Epithelial cell of alveolus of lung (primary cell): ENCODE data around the gene KIAA0513. TPM values are rescaled to one million over a fixed set of nuclear protein-coding genes. Genes with fewer than 3 reads are reported as not detected.

Experiments used
- total RNA-seq: library from RNA; depleted of rRNA; stranded (reverse); fragments of >200 nt; gene quantifications from 2 replicates; pipeline ENCODE4 v1.2.1, GENCODE V29; 2015

The KIAA0513 gene
- 3.9 and 4.4 TPM in 2 replicates for total RNA-seq

GRCh38 chr16:85027349-85027957 lies at the start of gene KIAA0513:
Gene KIAA0513 (plus strand): TSS chr16:85027795. CDS start chr16:85067072, 39,277 bp downstream.

DNA sequence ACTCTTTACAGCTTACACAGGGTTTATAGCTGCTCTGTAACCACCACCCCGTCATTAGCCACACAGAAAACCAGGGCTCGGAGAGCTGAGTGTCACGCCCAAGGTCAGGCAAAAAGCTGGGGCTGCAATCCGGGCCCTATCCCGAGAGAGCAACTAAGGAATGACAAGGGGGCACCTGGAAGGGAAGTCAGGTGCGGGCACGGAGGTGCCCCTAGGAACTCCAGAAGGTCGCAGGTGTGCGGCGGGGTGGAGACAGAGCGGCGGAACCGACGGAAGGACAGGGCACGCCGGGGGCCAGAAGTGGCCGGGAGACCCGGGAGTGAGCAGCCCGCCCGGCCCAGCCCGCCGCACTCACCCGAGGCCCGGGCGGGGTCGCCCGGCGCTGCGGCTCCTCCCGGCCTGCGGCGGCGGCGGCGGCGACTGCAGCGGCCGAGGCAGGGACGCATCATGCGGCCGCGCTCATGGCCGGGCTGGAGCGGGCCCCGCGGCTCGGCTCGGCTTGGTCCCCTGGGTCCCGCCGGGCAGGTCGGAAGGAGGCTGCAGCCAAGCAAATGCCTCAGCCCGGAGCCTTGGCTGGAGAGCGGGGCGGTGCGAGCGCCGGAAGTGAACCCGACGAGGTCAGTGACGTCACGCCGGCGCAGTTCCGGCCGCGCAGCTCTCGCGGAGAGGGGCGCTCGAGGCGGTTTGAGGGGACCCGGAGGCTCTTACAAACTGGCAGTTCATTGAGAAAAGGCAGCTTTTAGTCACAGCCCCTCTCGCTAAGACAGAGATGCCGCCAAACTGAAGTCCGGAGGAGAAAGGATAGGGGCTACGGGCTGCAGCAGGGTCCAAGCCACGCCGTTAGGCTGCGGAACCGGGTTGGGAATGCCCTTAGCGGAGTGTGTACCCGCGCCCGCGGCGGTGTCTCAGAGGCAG lies 16.4 kb upstream of the KIAA0513 start, which contains the start of gene ZDHHC7:
ZDHHC7 (minus strand) TSS at position 605 of the 915 bp plus-strand sequence. CDS start 20,917 bp downstream, outside the sequence.

GRCh38 chr16:85112364-85112763 lies 84.8 kb downstream of the KIAA0513 start, which contains the start of gene CIBAR2:
Gene CIBAR2 (minus strand): TSS chr16:85112472. CDS start chr16:85112352, 120 bp downstream.

Other genes starting within 250 kb of the KIAA0513 start
- 113 and 252 TPM in 2 replicates for gene CRISPLD2, start 207.8 kb upstream of the KIAA0513 start, total RNA-seq
- 48.1 and 60.8 TPM in 2 replicates for gene ZDHHC7, start 16.3 kb upstream of the KIAA0513 start, total RNA-seq
- not detected in 2 replicates for gene CIBAR2, start 84.7 kb downstream of the KIAA0513 start, total RNA-seq